Renal cortical epithelial cell (primary cell): ENCODE results near the gene HSD11B1. TPM values are rescaled to one million over a fixed set of nuclear protein-coding genes. Genes with fewer than 3 reads are reported as not detected.
A peak's percentile ranks its signal among the peaks of the same experiment; 100 is the strongest.
"Not testable (repeated sequence)": the region's sequence is repeated elsewhere in the genome, so short reads cannot be mapped to it uniquely, and the experiment has no call there.

Experiments
- DNase-seq: peaks from one replicate; pipeline ENCODE4 v3.0.0-alpha.2; 2011; ENCODE audit warnings: low read depth
- total RNA-seq: library from RNA; depleted of rRNA; stranded (reverse); fragments of >200 nt; gene quantifications from 2 replicates; pipeline ENCODE4 v1.2.3, GENCODE V29; 2014

HSD11B1 gene
- total RNA-seq, 1 donor from 2014 or later, result not detected

- DNase-seq, result no peak
These were observed 13.4 kb upstream of the HSD11B1 start for GRCh38 chr1:209691237-209691636.

GRCh38 chr1:209692296-209692695 lies 12.3 kb upstream of the HSD11B1 start:
- no peak for DNase-seq

GRCh38 chr1:209692745-209693504 lies 11.7 kb upstream of the HSD11B1 start:
- peak; percentile 70 for DNase-seq

- DNase-seq, result no peak
These were observed 8.0 kb upstream of the HSD11B1 start for GRCh38 chr1:209696673-209697072.

GRCh38 chr1:209697126-209697525 lies 7.5 kb upstream of the HSD11B1 start:
- no peak for DNase-seq

GRCh38 chr1:209700686-209701085 lies 4.0 kb upstream of the HSD11B1 start:
- not testable (repeated sequence) for DNase-seq

GRCh38 chr1:209702832-209703231 lies 1.8 kb upstream of the HSD11B1 start:
- DNase-seq, result no peak

GRCh38 chr1:209703834-209704504 lies 677 bp upstream of the HSD11B1 start:
- no peak for DNase-seq

GRCh38 chr1:209705033-209705598 lies 470 bp downstream of the HSD11B1 start:
- DNase-seq, result no peak

- no peak for DNase-seq
These were observed 2.0 kb downstream of the HSD11B1 start for GRCh38 chr1:209706622-209707021.

GRCh38 chr1:209707308-209707707 lies 2.7 kb downstream of the HSD11B1 start:
- no peak for DNase-seq

- DNase-seq, result no peak
These were observed 3.7 kb downstream of the HSD11B1 start for GRCh38 chr1:209708297-209708696.

GRCh38 chr1:209710093-209710492 lies 5.4 kb downstream of the HSD11B1 start:
- DNase-seq, result no peak

GRCh38 chr1:209710847-209711246 lies 6.2 kb downstream of the HSD11B1 start:
- DNase-seq, result no peak

- DNase-seq, result no peak
These were observed 9.7 kb downstream of the HSD11B1 start for GRCh38 chr1:209714338-209714737.

- DNase-seq, result no peak
These were observed 10.7 kb downstream of the HSD11B1 start for GRCh38 chr1:209715314-209715713.

- no peak for DNase-seq
These were observed 13.2 kb downstream of the HSD11B1 start for GRCh38 chr1:209717818-209718217.

GRCh38 chr1:209720326-209720725 lies 15.7 kb downstream of the HSD11B1 start:
- peak; percentile 29 for DNase-seq

- no peak for DNase-seq
These were observed 16.2 kb downstream of the HSD11B1 start for GRCh38 chr1:209720826-209721225.

GRCh38 chr1:209721323-209721722 lies 16.7 kb downstream of the HSD11B1 start:
- no peak for DNase-seq

- DNase-seq, result no peak
These were observed 18.6 kb downstream of the HSD11B1 start for GRCh38 chr1:209723265-209723664.

- DNase-seq, result no peak
These were observed 19.4 kb downstream of the HSD11B1 start for GRCh38 chr1:209723756-209724693.
